ENCODE measurements around the gene VNN1. TPM values are rescaled to one million over a fixed set of nuclear protein-coding genes. Genes with fewer than 3 reads are reported as not detected.

Gene VNN1
- polyA plus RNA-seq, 1 donor from 2014 or later = not detected

GRCh38 chr6:132736239-132736638 lies 22.4 kb upstream of the VNN1 start:
- Histone ChIP-seq H3K4me2 (ENCODE audit: low read length) (no peak overlapping the region), H3K4me3 (ENCODE audit: low read length) (no peak overlapping the region), H2AFZ (ENCODE audit: low read depth, low read length) (no peak overlapping the region), H3K79me2 (replicated peaks; ENCODE audit: insufficient read depth, low read length) (no peaks in the 10 kb centered on the region), H3K36me3 (ENCODE audit: insufficient read depth, low read length) (no peaks in the 10 kb centered on the region), H3K27me3 (ENCODE audit: insufficient read depth, low read depth, low read length) (no peaks in the 10 kb centered on the region), H3K27ac (ENCODE audit: low read length) (no peak overlapping the region), H4K20me1 (ENCODE audit: insufficient read depth) (no peaks in the 10 kb centered on the region), H3F3A (ENCODE audit: insufficient read depth, low read length, poor library complexity, severe bottlenecking) (no peaks in the 10 kb centered on the region), H3K9me3 (ENCODE audit: low read length) (no peaks in the 10 kb centered on the region), H3K9ac (ENCODE audit: low read length) (no peak overlapping the region), H3K9me2 (ENCODE audit: insufficient read depth, low read length) (no peaks in the 10 kb centered on the region)
- TF ChIP-seq REST (IDR thresholded peaks at IDR 0.05; ENCODE audit: borderline replicate concordance) (no peak), SMC3 (conservative IDR thresholded peaks at IDR 0.05; ENCODE audit: poor library complexity) (no peak), TAF1 (IDR thresholded peaks at IDR 0.05; ENCODE audit: low read depth) (no peak), EP300 (conservative IDR thresholded peaks at IDR 0.05; ENCODE audit: poor library complexity, severe bottlenecking) (no peak)

GRCh38 chr6:132734694-132735236 lies 20.9 kb upstream of the VNN1 start:
- Histone ChIP-seq H3K4me2 (ENCODE audit: low read length) (no peak overlapping the region), H3K9ac (ENCODE audit: low read length) (no peak overlapping the region)
- TF ChIP-seq REST (IDR thresholded peaks at IDR 0.05; ENCODE audit: borderline replicate concordance) = no peak
- no peak for TF ChIP-seq EZH2 (IDR thresholded peaks at IDR 0.05; ENCODE audit: borderline replicate concordance, insufficient read depth, low read length, poor library complexity, severe bottlenecking)
- TF ChIP-seq SMC3 (conservative IDR thresholded peaks at IDR 0.05; ENCODE audit: poor library complexity) = no peak
- TF ChIP-seq CTCF (IDR thresholded peaks at IDR 0.05; ENCODE audit: poor library complexity, severe bottlenecking) = no peak
- no peak for TF ChIP-seq EP300 (conservative IDR thresholded peaks at IDR 0.05; ENCODE audit: poor library complexity, severe bottlenecking)
- TF ChIP-seq TAF1 (IDR thresholded peaks at IDR 0.05; ENCODE audit: low read depth) = no peak
- TF ChIP-seq RAD21 (conservative IDR thresholded peaks at IDR 0.05) = no peak
- no peak for TF ChIP-seq MXI1 (conservative IDR thresholded peaks at IDR 0.05; ENCODE audit: poor library complexity, severe bottlenecking)
- TF ChIP-seq POLR2AphosphoS5 (IDR thresholded peaks at IDR 0.05) = no peak

More at GRCh38 chr6:132734694-132735236, 20.9 kb upstream of the VNN1 start:
- no peaks in the 10 kb centered on the region for H3K9me2 ChIP-seq (ENCODE audit: insufficient read depth, low read length)
- H3K9me3 ChIP-seq (ENCODE audit: low read length) = no peaks in the 10 kb centered on the region
- H3K4me3 ChIP-seq (ENCODE audit: low read length) = no peak overlapping the region
- no peak overlapping the region for H2AFZ ChIP-seq (ENCODE audit: low read depth, low read length)
- no peaks in the 10 kb centered on the region for H3K79me2 ChIP-seq (replicated peaks; ENCODE audit: insufficient read depth, low read length)
- H3K36me3 ChIP-seq (ENCODE audit: insufficient read depth, low read length) = no peaks in the 10 kb centered on the region
- no peaks in the 10 kb centered on the region for H4K20me1 ChIP-seq (ENCODE audit: insufficient read depth)
- H3K27ac ChIP-seq (ENCODE audit: low read length) = no peak overlapping the region
- no peaks in the 10 kb centered on the region for H3F3A ChIP-seq (ENCODE audit: insufficient read depth, low read length, poor library complexity, severe bottlenecking)
- no peaks in the 10 kb centered on the region for H3K27me3 ChIP-seq (ENCODE audit: insufficient read depth, low read depth, low read length)
